Stomach (tissue), 4 donors: ENCODE results near the gene RASGRP2.

Experiments
- CTCF ChIP-seq, 7 experiments: fragments of 450-650 bp in 4 of 7; fragments of 200-600 bp in 3 of 7; sonication (generic) in 3 of 7; IDR thresholded peaks; one replicate each; pipeline ENCODE4 v1.5.1; 2016 to 2019; ENCODE audit warnings: antibody characterized with exemption in 7 of 7, control low read depth in 2 of 7, mild to moderate bottlenecking in 1 of 7
- EP300 ChIP-seq: sonication (generic); formaldehyde crosslinking; IDR thresholded peaks from one replicate; pipeline ENCODE4 v1.6.1; 2017; ENCODE audit warnings: antibody characterized with exemption
- POLR2A ChIP-seq, 4 donors: fragments of 450-650 bp; IDR thresholded peaks; one replicate each; pipeline ENCODE4 v1.6.1; 2016; ENCODE audit warnings: antibody characterized with exemption in 4 of 4, control low read depth in 2 of 4, mild to moderate bottlenecking in 1 of 4, moderate library complexity in 1 of 4

GRCh38 chr11:64770120-64770519 lies 26.2 kb upstream of the RASGRP2 start:
- TF ChIP-seq CTCF (IDR thresholded peaks at IDR 0.05) (no peak), POLR2A (IDR thresholded peaks at IDR 0.05) (no peak), EP300 (no peak)
